Caco-2 (cell line): Measurements from ENCODE around the gene AMIGO2. TPM values are rescaled to one million over a fixed set of nuclear protein-coding genes. Genes with fewer than 3 reads are reported as not detected.

Source experiments
- BruUV-seq: library from RNA; stranded (reverse); fragments of 400-500 nt; replicated peaks from 2 replicates; lab custom pipeline; 2021; lab: Mats Ljungman, UMichigan
- CTCF ChIA-PET: fragments of 300-600 bp; sonication (Branson Sonifier 250); formaldehyde crosslinking; loops from one replicate; lab custom pipeline; 2022; ENCODE audit warnings: antibody characterized with exemption; lab: Charles Lee
- POLR2A ChIA-PET: fragments of 300-600 bp; sonication (Branson Sonifier 250); formaldehyde crosslinking; loops from one replicate; lab custom pipeline; 2022; ENCODE audit warnings: antibody characterized with exemption; lab: Charles Lee
- DNase-seq, 2 experiments: peaks; one replicate each; pipeline versions ENCODE4 v3.0.0 to v3.0.0-alpha.2; 2020 to 2022
- H3K27me3 ChIP-seq: replicated peaks from 2 replicates; pipeline ENCODE4 v1.6.0; 2011; ENCODE audit warnings: low read length; ENCODE audit not compliant: control insufficient read depth, insufficient read depth
- H3K36me3 ChIP-seq: 2 replicates; pipeline ENCODE4 v1.5.1; 2011; ENCODE audit warnings: low read length; ENCODE audit not compliant: control insufficient read depth, insufficient read depth
- H3K4me1 ChIP-seq: fragments of 250-450 bp; sonication (Bioruptor Pico); 2 replicates; pipeline ENCODE4 v1.5.1; 2020; ENCODE audit warnings: mild to moderate bottlenecking
- H3K4me3 ChIP-seq: 2 replicates; pipeline ENCODE4 v1.5.1; 2011; ENCODE audit warnings: low read depth, mild to moderate bottlenecking, control low read depth, low read length
- H3K9me3 ChIP-seq: fragments of 250-450 bp; sonication (Bioruptor Pico); 2 replicates; pipeline ENCODE4 v1.5.1; 2020; ENCODE audit warnings: mild to moderate bottlenecking, moderate library complexity
- H3K27ac Mint-ChIP-seq: one replicate; pipeline ENCODE4 v1.8.0; 2022; ENCODE audit warnings: mixed read lengths; ENCODE audit not compliant: unreplicated experiment
- H3K27me3 Mint-ChIP-seq: one replicate; pipeline ENCODE4 v1.8.0; 2022; ENCODE audit warnings: mixed read lengths; ENCODE audit not compliant: insufficient read depth, unreplicated experiment
- H3K36me3 Mint-ChIP-seq: one replicate; pipeline ENCODE4 v1.8.0; 2022; ENCODE audit warnings: mild to moderate bottlenecking, mixed read lengths; ENCODE audit not compliant: insufficient read depth, unreplicated experiment
- H3K4me1 Mint-ChIP-seq: one replicate; pipeline ENCODE4 v1.8.0; 2022; ENCODE audit warnings: low read depth, mixed read lengths; ENCODE audit not compliant: unreplicated experiment
- H3K4me3 Mint-ChIP-seq: one replicate; pipeline ENCODE4 v1.8.0; 2022; ENCODE audit warnings: mild to moderate bottlenecking, moderate library complexity, mixed read lengths; ENCODE audit not compliant: unreplicated experiment
- H3K9me3 Mint-ChIP-seq: one replicate; pipeline ENCODE4 v1.8.0; 2022; ENCODE audit warnings: mixed read lengths; ENCODE audit not compliant: unreplicated experiment
- intact Hi-C: fragments of 100-400 bp; cut with micrococcal nuclease; formaldehyde crosslinking; loops from one replicate; pipeline ENCODE4 v1.10.0; 2022; ENCODE audit not compliant: unreplicated experiment
- total RNA-seq: library from RNA; stranded (reverse); gene quantifications from 2 replicates; pipeline ENCODE4 v1.2.3, GENCODE V29; 2022
- TF ChIP-seq, protein P1 (sequence below), 2 experiments: fragments of 200-600 bp in 1 of 2; IDR thresholded peaks; 1 replicate in 1 of 2; 2 replicates in 1 of 2; pipeline versions ENCODE4 v1.5.1 to v1.8.0; 2011 to 2022; ENCODE audit warnings: antibody characterized with exemption in 1 of 2, control low read depth in 1 of 2, inconsistent platforms in 1 of 2, low read depth in 1 of 2, low read length in 1 of 2, mild to moderate bottlenecking in 1 of 2, moderate library complexity in 1 of 2; ENCODE audit not compliant: insufficient read depth in 1 of 2, severe bottlenecking in 1 of 2, unreplicated experiment in 1 of 2

The AMIGO2 gene
- total RNA-seq, 1 experiment from 2014 or later: 1.6 TPM

DNA sequence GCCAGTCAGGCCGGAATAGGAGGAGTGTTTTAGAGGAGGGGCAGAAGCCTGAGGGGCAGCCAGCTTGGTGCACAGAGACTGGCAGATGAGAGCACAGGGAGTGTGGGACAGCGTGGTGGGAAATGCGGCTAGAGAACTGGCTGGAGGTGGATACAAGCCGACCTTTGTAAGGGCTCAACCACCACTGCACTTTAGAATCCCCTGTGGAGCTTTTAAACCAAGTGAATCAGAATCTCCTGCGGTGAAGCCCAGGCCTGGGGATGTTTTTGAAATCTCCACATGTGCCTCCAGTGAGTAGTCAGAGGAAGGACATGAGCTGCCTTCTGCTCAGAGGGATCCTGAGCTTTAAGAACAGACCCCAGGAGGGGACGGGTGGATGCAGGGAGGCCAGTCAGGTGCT is 11.2 kb downstream of the AMIGO2 start:
- no peak for DNase-seq
- Mint-ChIP-seq H3K36me3 (peaks cover 6% of the 10 kb centered on the region), H3K9me3 (no peaks in the 10 kb centered on the region), H3K4me3 (no peak overlapping the region), H3K27ac (no peak overlapping the region), H3K27me3 (no peaks in the 10 kb centered on the region), H3K4me1 (no peaks in the 10 kb centered on the region)
- intact Hi-C loops: no loop called here
- no peak overlapping the region for H3K4me3 ChIP-seq
- BruUV-seq: no TSS peak
- H3K27me3 ChIP-seq: no peaks in the 10 kb centered on the region
- H3K4me1 ChIP-seq: no peaks in the 10 kb centered on the region
- ChIA-PET POLR2A (no interaction called here), CTCF (interaction anchor here (4.6 kb wide), 1 partner anchor 35 kb away, joined by 59 read pairs; no protein-coding TSS in a partner anchor)
- H3K36me3 ChIP-seq: no peaks in the 10 kb centered on the region
- TF ChIP-seq, protein P1, sequence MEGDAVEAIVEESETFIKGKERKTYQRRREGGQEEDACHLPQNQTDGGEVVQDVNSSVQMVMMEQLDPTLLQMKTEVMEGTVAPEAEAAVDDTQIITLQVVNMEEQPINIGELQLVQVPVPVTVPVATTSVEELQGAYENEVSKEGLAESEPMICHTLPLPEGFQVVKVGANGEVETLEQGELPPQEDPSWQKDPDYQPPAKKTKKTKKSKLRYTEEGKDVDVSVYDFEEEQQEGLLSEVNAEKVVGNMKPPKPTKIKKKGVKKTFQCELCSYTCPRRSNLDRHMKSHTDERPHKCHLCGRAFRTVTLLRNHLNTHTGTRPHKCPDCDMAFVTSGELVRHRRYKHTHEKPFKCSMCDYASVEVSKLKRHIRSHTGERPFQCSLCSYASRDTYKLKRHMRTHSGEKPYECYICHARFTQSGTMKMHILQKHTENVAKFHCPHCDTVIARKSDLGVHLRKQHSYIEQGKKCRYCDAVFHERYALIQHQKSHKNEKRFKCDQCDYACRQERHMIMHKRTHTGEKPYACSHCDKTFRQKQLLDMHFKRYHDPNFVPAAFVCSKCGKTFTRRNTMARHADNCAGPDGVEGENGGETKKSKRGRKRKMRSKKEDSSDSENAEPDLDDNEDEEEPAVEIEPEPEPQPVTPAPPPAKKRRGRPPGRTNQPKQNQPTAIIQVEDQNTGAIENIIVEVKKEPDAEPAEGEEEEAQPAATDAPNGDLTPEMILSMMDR (IDR thresholded peaks at IDR 0.05; ENCODE audit: insufficient read depth in 1 of 2, low read depth in 1 of 2, low read length in 1 of 2, severe bottlenecking in 1 of 2, unreplicated experiment in 1 of 2): no peak
- no peaks in the 10 kb centered on the region for H3K9me3 ChIP-seq

DNA sequence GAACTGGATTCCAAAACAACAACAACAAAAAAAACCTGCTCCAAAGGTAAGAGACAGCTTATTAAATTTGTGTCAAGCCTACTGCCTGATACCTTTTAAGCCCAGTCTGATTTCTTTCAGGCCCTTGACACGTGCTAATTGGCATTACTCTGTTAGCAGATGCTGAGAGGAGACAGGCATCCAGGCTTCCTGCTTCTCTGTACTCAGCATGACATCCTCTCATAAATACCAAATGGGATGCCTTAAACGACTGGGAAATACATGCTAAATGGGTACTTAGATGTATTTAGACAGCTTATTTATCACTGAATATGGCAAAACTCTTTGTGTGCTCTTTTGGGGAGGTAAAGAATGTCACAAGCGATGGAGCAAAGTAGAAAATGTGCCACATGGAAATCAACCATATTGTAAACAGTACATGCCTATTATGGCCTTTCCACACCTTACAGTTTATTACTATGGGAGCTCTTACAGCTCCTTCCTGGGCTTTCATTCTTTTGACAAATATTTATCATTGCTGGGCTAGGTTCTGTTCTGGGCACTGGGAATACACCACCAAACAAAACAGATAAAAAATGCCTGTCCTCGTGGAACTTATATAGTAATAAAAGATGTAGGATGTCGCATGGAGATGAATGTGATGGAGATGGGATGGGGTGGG is 11.9 kb downstream of the AMIGO2 start:
- CTCF ChIA-PET: interaction anchor here (4.6 kb wide), 1 partner anchor 35 kb away, joined by 59 read pairs; no protein-coding TSS in a partner anchor
- BruUV-seq: no TSS peak
- Histone ChIP-seq H3K4me3 (no peak overlapping the region), H3K9me3 (no peaks in the 10 kb centered on the region), H3K27me3 (no peaks in the 10 kb centered on the region), H3K36me3 (no peaks in the 10 kb centered on the region), H3K4me1 (no peaks in the 10 kb centered on the region)
- no peak for DNase-seq
- H3K4me3 Mint-ChIP-seq: no peak overlapping the region
- POLR2A ChIA-PET: no interaction called here
- TF ChIP-seq, protein P1 (IDR thresholded peaks at IDR 0.05; ENCODE audit: insufficient read depth in 1 of 2, low read depth in 1 of 2, low read length in 1 of 2, severe bottlenecking in 1 of 2, unreplicated experiment in 1 of 2): no peak
- H3K4me1 Mint-ChIP-seq: no peaks in the 10 kb centered on the region
- intact Hi-C loops: no loop called here
- no peak overlapping the region for H3K27ac Mint-ChIP-seq
- H3K9me3 Mint-ChIP-seq: no peaks in the 10 kb centered on the region
- H3K36me3 Mint-ChIP-seq: peaks cover 6% of the 10 kb centered on the region
- H3K27me3 Mint-ChIP-seq: no peaks in the 10 kb centered on the region

DNA sequence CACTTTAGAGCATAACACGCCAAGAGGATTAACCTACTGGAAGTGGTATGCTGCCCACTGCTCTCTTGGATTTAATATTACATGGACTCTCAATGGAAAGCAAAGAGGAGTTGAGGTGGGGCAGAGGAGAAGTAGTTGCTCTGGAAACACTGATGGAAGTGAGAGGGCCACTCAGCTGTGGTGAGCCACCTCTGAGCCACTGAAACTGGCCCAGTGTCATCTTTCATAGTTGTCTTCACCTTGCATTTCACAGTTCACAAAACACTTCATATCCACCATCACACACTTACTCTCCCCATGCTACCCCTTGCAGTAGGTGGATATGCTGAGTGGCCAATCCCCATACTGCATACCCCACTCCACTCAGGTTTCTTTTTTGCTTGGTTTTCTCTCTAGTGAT is 12.6 kb downstream of the AMIGO2 start:
- Mint-ChIP-seq H3K4me1 (no peaks in the 10 kb centered on the region), H3K4me3 (no peak overlapping the region), H3K36me3 (peaks cover 6% of the 10 kb centered on the region), H3K27me3 (no peaks in the 10 kb centered on the region), H3K9me3 (no peaks in the 10 kb centered on the region), H3K27ac (no peak overlapping the region)
- no TSS peak for BruUV-seq
- no peaks in the 10 kb centered on the region for H3K36me3 ChIP-seq
- no peak overlapping the region for H3K4me3 ChIP-seq
- no peak for DNase-seq
- H3K27me3 ChIP-seq: no peaks in the 10 kb centered on the region
- no peaks in the 10 kb centered on the region for H3K4me1 ChIP-seq
- CTCF ChIA-PET: no interaction called here
- POLR2A ChIA-PET: no interaction called here
- TF ChIP-seq, protein P1 (IDR thresholded peaks at IDR 0.05; ENCODE audit: insufficient read depth in 1 of 2, low read depth in 1 of 2, low read length in 1 of 2, severe bottlenecking in 1 of 2, unreplicated experiment in 1 of 2): no peak
- intact Hi-C loops: no loop called here
- no peaks in the 10 kb centered on the region for H3K9me3 ChIP-seq
